Esophagus squamous epithelium (tissue), 4 donors: ENCODE results near the gene SLC12A8.

Experiments used
- POLR2A ChIP-seq, 4 donors: fragments of 450-650 bp; IDR thresholded peaks; one replicate each; pipeline ENCODE4 v1.6.1; 2017; ENCODE audit warnings: antibody characterized with exemption in 4 of 4, mild to moderate bottlenecking in 4 of 4, moderate library complexity in 3 of 4
- TF ChIP-seq, protein P1 (sequence below), 6 experiments: fragments of 450-650 bp in 4 of 6; fragments of 200-600 bp in 2 of 6; sonication (generic) in 2 of 6; IDR thresholded peaks; one replicate each; pipeline ENCODE4 v1.5.1; 2016 to 2019; ENCODE audit warnings: antibody characterized with exemption in 6 of 6, mild to moderate bottlenecking in 4 of 6, moderate library complexity in 4 of 6

DNA sequence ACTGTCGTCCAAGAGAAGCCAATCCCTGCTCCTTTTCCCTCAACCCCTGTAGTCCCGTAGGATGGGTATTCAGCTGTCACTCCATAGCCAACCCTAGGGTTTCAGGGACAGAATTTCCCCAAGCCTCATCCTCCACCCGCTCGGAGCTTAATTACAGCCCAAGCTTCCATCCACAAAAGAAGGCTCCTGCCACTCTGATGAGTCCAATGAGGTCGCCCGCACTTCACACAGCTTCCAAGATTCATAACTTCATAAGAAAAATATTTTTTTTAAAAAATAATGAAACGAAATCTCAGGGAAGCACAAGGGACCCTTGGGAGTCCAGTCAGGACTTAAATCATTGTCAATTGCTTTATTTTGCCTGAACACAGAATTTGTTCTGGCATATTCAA is 75.6 kb downstream of the SLC12A8 start:
- TF ChIP-seq, protein P1, sequence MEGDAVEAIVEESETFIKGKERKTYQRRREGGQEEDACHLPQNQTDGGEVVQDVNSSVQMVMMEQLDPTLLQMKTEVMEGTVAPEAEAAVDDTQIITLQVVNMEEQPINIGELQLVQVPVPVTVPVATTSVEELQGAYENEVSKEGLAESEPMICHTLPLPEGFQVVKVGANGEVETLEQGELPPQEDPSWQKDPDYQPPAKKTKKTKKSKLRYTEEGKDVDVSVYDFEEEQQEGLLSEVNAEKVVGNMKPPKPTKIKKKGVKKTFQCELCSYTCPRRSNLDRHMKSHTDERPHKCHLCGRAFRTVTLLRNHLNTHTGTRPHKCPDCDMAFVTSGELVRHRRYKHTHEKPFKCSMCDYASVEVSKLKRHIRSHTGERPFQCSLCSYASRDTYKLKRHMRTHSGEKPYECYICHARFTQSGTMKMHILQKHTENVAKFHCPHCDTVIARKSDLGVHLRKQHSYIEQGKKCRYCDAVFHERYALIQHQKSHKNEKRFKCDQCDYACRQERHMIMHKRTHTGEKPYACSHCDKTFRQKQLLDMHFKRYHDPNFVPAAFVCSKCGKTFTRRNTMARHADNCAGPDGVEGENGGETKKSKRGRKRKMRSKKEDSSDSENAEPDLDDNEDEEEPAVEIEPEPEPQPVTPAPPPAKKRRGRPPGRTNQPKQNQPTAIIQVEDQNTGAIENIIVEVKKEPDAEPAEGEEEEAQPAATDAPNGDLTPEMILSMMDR (IDR thresholded peaks at IDR 0.05), result no peak
- no peak for TF ChIP-seq POLR2A (IDR thresholded peaks at IDR 0.05)
